Esophagus (tissue), 2 donors: ENCODE data around the gene FNDC11. TPM values are rescaled to one million over a fixed set of nuclear protein-coding genes. Genes with fewer than 3 reads are reported as not detected.

ENCODE experiments used
- H3K27ac ChIP-seq, 2 donors: one replicate each; pipeline ENCODE4 v1.5.1; 2013; ENCODE audit warnings: low read depth in 2 of 2, mild to moderate bottlenecking in 2 of 2, inconsistent platforms in 1 of 2, low read length in 1 of 2, moderate library complexity in 1 of 2
- H3K27me3 ChIP-seq, 2 donors: one replicate each; pipeline ENCODE4 v1.6.1; 2013; ENCODE audit warnings: low read length in 2 of 2, control low read depth in 1 of 2, mild to moderate bottlenecking in 1 of 2; ENCODE audit not compliant: insufficient read depth in 2 of 2, control insufficient read depth in 1 of 2
- H3K36me3 ChIP-seq, 2 donors: one replicate each; pipeline ENCODE4 v1.6.1; 2013; ENCODE audit warnings: low read length in 1 of 2; ENCODE audit not compliant: control insufficient read depth in 2 of 2, insufficient read depth in 2 of 2
- H3K4me1 ChIP-seq, 2 donors: one replicate each; pipeline ENCODE4 v1.6.1; 2013; ENCODE audit warnings: low read length in 1 of 2; ENCODE audit not compliant: control insufficient read depth in 2 of 2, insufficient read depth in 2 of 2
- H3K4me3 ChIP-seq, 2 donors: one replicate each; pipeline ENCODE4 v1.5.1; 2013; ENCODE audit warnings: low read length in 2 of 2, mild to moderate bottlenecking in 2 of 2, low read depth in 1 of 2, moderate library complexity in 1 of 2
- H3K9me3 ChIP-seq, 2 donors: one replicate each; pipeline ENCODE4 v1.6.1; 2013; ENCODE audit warnings: mild to moderate bottlenecking in 2 of 2, low read depth in 1 of 2, low read length in 1 of 2, moderate library complexity in 1 of 2; ENCODE audit not compliant: control insufficient read depth in 2 of 2, insufficient read depth in 1 of 2
- WGBS, 2 donors: extraction: QIAGEN DNeasy Blood & Tissue Kit; methylation state at CpG; one replicate each; pipeline ENCODE4 v1.1.7; 2013; 5-methylcytosine and 5-hydroxymethylcytosine counted together
- polyA plus RNA-seq, 2 donors: library from polyadenylated mRNA; stranded (reverse); fragments of 200-250 nt; gene quantifications; one replicate each; pipeline ENCODE4 v1.2.3, GENCODE V29; 2013
- donor health status: healthy with polysubstance abuse.
- donor health status: Bipolar disorder and iron deficiency.

Gene FNDC11
- polyA plus RNA-seq, 2 donors = 0.07 to 0.26 TPM

GRCh38 chr20:63574829-63575743 is 21.1 kb downstream of the FNDC11 start:
- Histone ChIP-seq H3K9me3 (no peaks in the 10 kb centered on the region), H3K27me3 (no peaks in the 10 kb centered on the region), H3K4me1 (peaks cover 4 to 14% of the 10 kb centered on the region in 2 donors), H3K4me3 (no peak overlapping the region), H3K36me3 (peaks cover 0 to 11% of the 10 kb centered on the region in 2 donors), H3K27ac (peak overlapping the region in 1 of 2 donors; percentile 68)
- 70 to 72% methylated on average over 28 of the region's 28 CpGs for WGBS, 2 donors

- peaks cover 0 to 9% of the 10 kb centered on the region in 2 donors for H3K36me3 ChIP-seq
- H3K4me3 ChIP-seq = no peak overlapping the region
- H3K4me1 ChIP-seq = peaks cover 4 to 14% of the 10 kb centered on the region in 2 donors
- 82 to 83% methylated on average over 7 of the region's 7 CpGs for WGBS, 2 donors
- H3K9me3 ChIP-seq = no peaks in the 10 kb centered on the region
- H3K27ac ChIP-seq = no peak overlapping the region
- no peaks in the 10 kb centered on the region for H3K27me3 ChIP-seq
Measured at GRCh38 chr20:63576311-63576710, 22.4 kb downstream of the FNDC11 start.

- 61 to 70% methylated on average over 19 of the region's 19 CpGs for WGBS, 2 donors
- Histone ChIP-seq H3K27ac (no peak overlapping the region), H3K36me3 (peaks cover 0 to 5% of the 10 kb centered on the region in 2 donors)
Measured at GRCh38 chr20:63577317-63577894, 23.4 kb downstream of the FNDC11 start.

GRCh38 chr20:63578224-63579016 is 24.5 kb downstream of the FNDC11 start:
- 77 to 78% methylated on average over 26 of the region's 26 CpGs for WGBS, 2 donors
- Histone ChIP-seq H3K27me3 (no peaks in the 10 kb centered on the region), H3K27ac (no peak overlapping the region), H3K36me3 (no peaks in the 10 kb centered on the region), H3K4me1 (peaks cover under 1 to 3% of the 10 kb centered on the region in 2 donors), H3K4me3 (no peak overlapping the region), H3K9me3 (no peaks in the 10 kb centered on the region)

More at GRCh38 chr20:63577317-63577894, 23.4 kb downstream of the FNDC11 start:
- H3K4me3 ChIP-seq = no peak overlapping the region
- no peaks in the 10 kb centered on the region for H3K9me3 ChIP-seq
- H3K4me1 ChIP-seq = peaks cover 4 to 13% of the 10 kb centered on the region in 2 donors
- H3K27me3 ChIP-seq = no peaks in the 10 kb centered on the region

- no peak overlapping the region for H3K27ac ChIP-seq
- 68 to 73% methylated on average over 19 of the region's 19 CpGs for WGBS, 2 donors
- H3K4me1 ChIP-seq = no peaks in the 10 kb centered on the region
- H3K4me3 ChIP-seq = no peak overlapping the region
- H3K36me3 ChIP-seq = no peaks in the 10 kb centered on the region
- no peaks in the 10 kb centered on the region for H3K27me3 ChIP-seq
- H3K9me3 ChIP-seq = no peaks in the 10 kb centered on the region
Measured at GRCh38 chr20:63579017-63579694, 25.2 kb downstream of the FNDC11 start.

GRCh38 chr20:63580796-63581461 is 27.0 kb downstream of the FNDC11 start:
- H3K4me1 ChIP-seq = no peaks in the 10 kb centered on the region
- H3K4me3 ChIP-seq = no peak overlapping the region
- H3K27ac ChIP-seq = no peak overlapping the region
- H3K27me3 ChIP-seq = no peaks in the 10 kb centered on the region
- WGBS, 2 donors = 46 to 48% methylated on average over 12 of the region's 12 CpGs
- no peaks in the 10 kb centered on the region for H3K36me3 ChIP-seq
- no peaks in the 10 kb centered on the region for H3K9me3 ChIP-seq

- 86 to 88% methylated on average over 23 of the region's 23 CpGs for WGBS, 2 donors
- Histone ChIP-seq H3K4me3 (no peak overlapping the region), H3K4me1 (no peaks in the 10 kb centered on the region), H3K27me3 (no peaks in the 10 kb centered on the region), H3K27ac (no peak overlapping the region), H3K36me3 (no peaks in the 10 kb centered on the region), H3K9me3 (no peaks in the 10 kb centered on the region)
Measured at GRCh38 chr20:63582382-63583063, 28.6 kb downstream of the FNDC11 start.

- H3K9me3 ChIP-seq = no peaks in the 10 kb centered on the region
- H3K27me3 ChIP-seq = no peaks in the 10 kb centered on the region
- WGBS, 2 donors = 73 to 75% methylated on average over 22 of the region's 22 CpGs
- no peak overlapping the region for H3K4me3 ChIP-seq
- peaks cover 0 to 24% of the 10 kb centered on the region in 2 donors for H3K36me3 ChIP-seq
- no peak overlapping the region for H3K27ac ChIP-seq
- H3K4me1 ChIP-seq = no peaks in the 10 kb centered on the region
Measured at GRCh38 chr20:63585616-63586565, 31.9 kb downstream of the FNDC11 start.
